Measurements from ENCODE around the gene VMA21.
A peak's percentile ranks its signal among the peaks of the same experiment; 100 is the strongest.

The VMA21 gene

DNA sequence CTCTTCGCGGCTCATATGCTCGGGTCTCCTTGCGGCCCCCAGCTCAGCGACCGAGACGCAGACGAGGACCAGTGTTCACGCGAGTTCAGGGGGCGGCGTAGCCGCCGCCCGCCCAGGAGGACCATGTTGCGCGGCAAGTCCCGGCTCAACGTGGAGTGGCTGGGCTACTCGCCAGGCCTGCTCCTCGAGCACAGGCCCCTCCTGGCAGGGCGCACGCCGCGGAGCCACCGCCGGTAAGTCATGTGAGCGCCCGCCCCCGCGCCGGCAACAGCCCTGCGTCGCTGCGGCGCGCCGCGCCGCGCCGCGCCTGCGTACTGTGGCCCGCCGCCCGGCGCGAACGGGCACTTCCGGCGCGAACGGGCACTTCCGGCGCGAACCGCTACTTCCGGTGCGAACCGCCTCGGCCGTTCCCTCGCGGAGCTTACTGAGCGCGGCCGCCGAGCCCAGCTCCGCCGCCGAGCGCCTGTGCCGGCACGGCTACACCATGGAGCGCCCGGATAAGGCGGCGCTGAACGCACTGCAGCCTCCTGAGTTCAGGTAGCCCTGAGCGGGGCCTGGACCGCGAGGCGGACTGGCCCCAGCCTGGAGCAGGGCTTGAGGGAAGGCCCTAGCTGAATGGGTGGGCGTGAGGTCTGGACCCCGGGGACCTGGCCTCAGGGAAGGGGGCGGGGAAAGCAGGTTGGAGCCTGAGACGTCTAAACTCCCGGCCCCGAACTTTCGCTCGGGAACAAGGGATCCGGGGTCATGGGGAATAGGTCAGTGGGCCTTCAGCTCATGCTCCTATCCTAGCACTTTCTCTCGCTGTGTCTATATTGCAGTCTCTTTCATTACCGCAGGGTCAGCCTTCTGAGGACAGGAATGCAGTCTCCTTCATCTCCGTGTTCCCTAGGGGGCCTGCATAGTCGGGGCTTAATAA, at the start of gene VMA21:
VMA21 (plus strand) TSS at position 382 of the 916 bp plus-strand sequence; CDS start at position 485, 103 bp downstream.
- peak; percentile 52 for DNase-seq (ENCODE audit: low spot score)

GRCh38 chrX:151359341-151359740, 37.7 kb upstream of the VMA21 start:
- no peak for DNase-seq (ENCODE audit: low spot score)

- peak; percentile 6 for DNase-seq (ENCODE audit: low spot score)
Measured at GRCh38 chrX:151359931-151360871, 36.8 kb upstream of the VMA21 start.

DNA sequence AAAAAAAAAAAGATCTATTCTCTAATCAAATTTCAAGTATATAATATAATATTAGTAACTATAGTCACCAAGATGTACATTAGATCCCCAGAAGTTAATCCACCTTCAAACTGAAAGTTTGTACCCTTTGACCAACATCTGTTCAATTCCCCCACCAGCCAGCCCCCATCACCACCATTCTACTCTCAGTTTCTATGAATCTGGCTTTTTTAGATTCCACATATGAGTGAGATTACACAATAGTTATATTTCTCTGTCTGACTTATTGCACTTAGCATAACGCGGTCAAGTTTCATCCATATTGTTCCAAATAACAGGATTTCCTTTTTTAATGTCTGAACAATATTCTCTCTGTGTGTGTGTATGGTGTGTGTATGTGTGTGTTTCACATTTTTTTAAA, 33.7 kb upstream of the VMA21 start:
- no peak for DNase-seq (ENCODE audit: low spot score)

DNA sequence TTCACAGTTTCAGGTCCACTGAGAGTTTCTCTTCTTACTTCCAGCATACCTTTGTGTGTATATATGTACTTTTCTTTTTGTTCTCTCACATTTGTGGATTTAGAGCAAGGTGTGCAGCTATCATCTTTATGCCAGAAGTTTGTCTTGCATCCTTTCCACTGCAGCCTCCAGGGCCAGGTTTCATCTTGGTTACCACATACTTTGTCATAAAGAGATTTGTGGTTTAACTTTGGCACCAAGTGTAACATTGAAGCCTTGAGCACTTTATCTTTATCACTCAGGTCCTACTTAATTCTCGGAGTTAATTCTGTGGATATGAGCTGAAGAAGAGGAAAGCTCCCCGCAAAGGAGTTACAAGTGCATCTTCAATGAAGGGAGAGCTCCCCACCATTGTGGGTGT, 31.4 kb upstream of the VMA21 start:
- DNase-seq (ENCODE audit: low spot score): no peak

DNA sequence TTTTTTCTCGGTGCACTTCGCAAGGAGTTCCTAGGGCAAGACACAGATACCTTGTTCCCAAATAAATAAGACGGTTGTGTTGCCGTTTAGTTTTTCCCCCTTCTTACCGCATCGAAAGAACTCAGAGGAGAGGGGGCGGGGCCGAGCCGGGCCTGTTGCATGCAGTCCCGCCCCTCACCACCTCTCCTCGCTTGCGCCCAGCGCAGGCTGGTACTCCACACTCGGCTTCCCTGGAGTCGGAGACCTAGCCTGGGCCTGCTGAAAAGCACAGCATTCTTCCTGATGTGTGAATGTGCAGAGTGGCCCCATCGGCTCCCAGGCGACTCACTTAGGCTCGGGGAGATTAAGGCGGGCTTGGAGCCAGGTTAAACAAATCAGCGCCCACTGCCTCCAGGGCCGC, 26.1 kb upstream of the VMA21 start:
- DNase-seq (ENCODE audit: low spot score): no peak

GRCh38 chrX:151384807-151385206, 12.2 kb upstream of the VMA21 start:
- DNase-seq (ENCODE audit: low spot score): no peak

DNA sequence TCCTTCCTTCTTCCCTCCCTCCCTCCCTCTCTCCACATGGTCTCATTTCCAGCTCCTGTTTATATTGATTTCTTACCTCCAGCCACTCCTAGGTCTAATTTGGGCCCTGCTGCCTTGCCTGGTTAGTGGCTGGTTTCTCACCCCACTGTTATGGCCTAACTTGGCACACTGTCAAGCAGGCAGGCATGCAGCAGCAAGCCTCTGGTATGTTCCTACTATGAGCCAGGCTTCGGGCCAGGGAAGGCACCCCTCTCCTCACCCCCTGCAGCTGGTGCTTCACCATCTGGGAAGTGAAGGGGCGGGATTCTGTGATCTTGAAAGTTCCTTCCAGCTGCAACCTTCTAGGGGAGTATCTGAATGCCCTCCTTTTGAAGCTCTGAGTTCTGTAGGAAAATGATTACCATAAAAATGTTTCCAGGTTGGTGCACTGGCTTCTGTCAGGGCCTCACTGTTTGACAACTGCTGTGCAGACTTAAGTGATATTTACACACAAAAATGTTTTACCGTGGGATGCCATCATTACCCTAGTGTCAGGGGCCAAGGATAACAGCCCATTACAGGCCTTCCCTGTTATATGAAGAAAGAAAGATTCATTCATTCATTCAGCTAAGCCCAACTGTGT, 10.1 kb upstream of the VMA21 start:
- DNase-seq (ENCODE audit: low spot score): no peak

GRCh38 chrX:151391722-151392121, 5.3 kb upstream of the VMA21 start:
- DNase-seq (ENCODE audit: low spot score): no peak

DNA sequence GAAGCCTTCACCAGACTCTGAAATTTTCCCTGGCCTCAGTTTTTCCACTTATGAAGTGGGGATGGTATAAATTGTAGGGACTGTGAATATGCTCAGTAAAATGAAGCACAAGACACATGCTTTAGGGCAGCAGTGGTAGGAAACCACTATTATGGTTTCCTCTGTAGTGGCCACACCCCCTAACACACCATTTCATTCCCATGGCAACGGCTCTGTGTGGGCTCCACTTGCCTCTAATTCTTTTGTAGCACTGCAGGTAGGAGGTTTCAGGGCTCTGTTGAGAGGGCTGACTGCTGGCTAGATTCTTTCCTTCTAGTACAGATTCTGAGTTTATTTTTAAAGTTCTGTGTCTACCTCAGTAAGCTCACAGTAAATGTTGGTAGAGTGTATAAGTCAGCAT, 3.5 kb upstream of the VMA21 start:
- no peak for DNase-seq (ENCODE audit: low spot score)

GRCh38 chrX:151396042-151396824, 773 bp upstream of the VMA21 start:
- DNase-seq (ENCODE audit: low spot score): peak; percentile 18

- no peak for DNase-seq (ENCODE audit: low spot score)
Measured at GRCh38 chrX:151397741-151398070, 700 bp downstream of the VMA21 start.

- no peak for DNase-seq (ENCODE audit: low spot score)
Measured at GRCh38 chrX:151398346-151398745, 1.3 kb downstream of the VMA21 start.

DNA sequence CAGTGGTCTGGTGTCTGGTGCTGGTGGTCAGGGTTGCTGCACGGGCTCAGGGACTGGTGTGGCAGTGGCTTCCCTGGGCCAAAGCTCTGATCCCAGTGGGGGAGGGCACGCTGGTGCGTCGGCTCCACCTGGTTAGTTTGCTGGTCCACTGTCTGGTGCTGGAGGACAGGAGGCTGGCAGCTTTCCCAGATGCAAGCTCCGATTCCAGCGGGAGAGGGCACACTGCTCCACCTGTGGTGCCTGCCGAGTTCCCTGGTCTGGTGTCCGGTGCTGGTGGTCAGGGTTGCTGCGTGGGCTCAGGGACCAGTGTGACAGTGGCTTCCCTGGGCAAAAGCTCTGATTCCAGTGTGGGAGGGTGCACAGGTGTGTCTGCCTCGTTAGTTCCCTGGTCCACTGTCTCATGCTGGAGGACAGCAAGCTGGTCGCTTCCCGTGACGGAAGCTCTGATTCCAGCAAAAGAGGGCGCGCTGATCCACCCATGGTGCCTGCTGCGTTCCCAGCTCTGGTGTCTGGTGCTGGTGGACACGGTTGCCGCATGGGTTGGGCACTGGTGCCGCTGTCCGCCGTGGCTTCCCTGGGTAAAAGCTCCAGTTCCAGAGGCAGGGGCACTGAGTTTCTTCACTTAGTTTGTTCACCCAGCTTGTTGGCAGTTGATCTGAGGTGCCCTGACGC, 5.8 kb downstream of the VMA21 start:
- DNase-seq (ENCODE audit: low spot score): no peak

GRCh38 chrX:151416579-151416978, 19.6 kb downstream of the VMA21 start:
- no peak for DNase-seq (ENCODE audit: low spot score)

DNA sequence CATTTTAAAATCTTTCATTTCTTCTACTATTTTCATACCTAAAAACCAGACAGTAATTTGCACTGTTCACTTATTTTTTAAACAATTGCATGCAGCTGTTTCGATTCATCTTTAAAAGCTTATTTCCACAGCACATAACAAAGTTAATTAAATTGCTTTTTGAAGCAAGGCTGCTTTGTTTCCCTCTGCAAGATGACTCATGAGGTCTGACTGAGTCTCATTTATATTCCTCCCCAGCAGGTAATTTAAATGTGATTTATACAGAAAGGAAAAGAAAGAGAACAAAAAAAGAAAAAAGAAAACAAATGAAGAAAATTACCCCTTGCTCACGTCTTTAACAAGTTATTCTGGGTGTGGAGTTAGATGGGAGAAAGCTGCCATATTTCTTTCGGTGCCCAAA, 22.8 kb downstream of the VMA21 start:
- DNase-seq (ENCODE audit: low spot score): no peak

DNA sequence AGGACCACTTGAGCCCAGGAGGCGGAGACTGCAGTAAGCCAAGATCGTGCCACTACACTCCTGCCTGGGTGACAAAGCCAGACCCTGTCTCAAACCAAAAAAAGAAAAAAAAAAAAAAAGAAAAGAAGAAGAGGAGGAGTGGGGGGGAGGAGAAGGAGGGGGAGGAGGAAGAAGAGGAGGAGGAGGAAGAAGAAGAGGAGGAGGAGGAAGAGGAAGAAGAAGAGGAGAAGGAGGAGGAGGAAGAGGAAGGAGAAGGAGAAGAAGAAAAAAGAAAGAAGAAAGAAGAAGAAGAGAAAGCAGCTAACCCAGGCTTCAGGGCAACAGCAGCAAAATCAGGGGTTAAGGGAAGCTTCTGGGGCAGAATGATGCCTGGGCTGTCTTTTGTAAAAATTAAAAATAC, 27.5 kb downstream of the VMA21 start:
- no peak for DNase-seq (ENCODE audit: low spot score)

- DNase-seq (ENCODE audit: low spot score): no peak
Measured at GRCh38 chrX:151448509-151448908, 51.5 kb downstream of the VMA21 start.

DNA sequence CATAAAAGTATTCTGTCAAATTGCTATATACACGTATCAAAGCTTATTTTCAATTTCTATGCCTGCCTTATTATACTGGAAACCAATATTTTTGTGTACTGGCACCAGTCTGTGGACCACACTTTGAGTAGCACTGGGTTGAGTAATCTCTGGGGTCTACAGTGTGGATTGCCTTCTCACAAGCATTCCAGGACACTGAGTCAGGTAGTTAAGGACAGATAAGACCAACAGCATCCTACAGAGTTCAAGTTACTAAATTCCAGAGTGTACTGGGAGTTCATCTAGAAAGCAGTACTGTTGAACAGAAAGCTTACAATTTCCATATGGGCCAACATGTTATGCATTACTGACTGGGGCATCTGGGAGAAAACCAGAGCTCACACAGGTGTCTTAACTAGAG, 61.8 kb downstream of the VMA21 start:
- DNase-seq (ENCODE audit: low spot score): no peak

Measured in kidney capillary endothelial cell (primary cell).